Measurements from ENCODE around the gene CCDC12. TPM values are rescaled to one million over a fixed set of nuclear protein-coding genes. Genes with fewer than 3 reads are reported as not detected.
A peak's percentile ranks its signal among the peaks of the same experiment; 100 is the strongest.

The CCDC12 gene
- total and polyA plus RNA-seq, 2 donors (not counting 1 experiment from before 2014, with no cell fraction given): 84.0 to 97.3 TPM

GRCh38 chr3:46990573-46991374, 14.2 kb upstream of the CCDC12 start:
- peak overlapping the region; percentile 89 for H3K27ac Mint-ChIP-seq
- DNase-seq (peak; percentile 70), ATAC-seq (ENCODE audit: low read depth) (peak; percentile 37)
- no peaks in the 10 kb centered on the region for H3K27me3 Mint-ChIP-seq
- intact Hi-C loops (cut with micrococcal nuclease): loop anchor here (2.0 kb wide), 1 partner anchor 14 kb away; the partner anchor contains the start of gene CCDC12
- no peaks in the 10 kb centered on the region for H3K27me3 ChIP-seq (replicated peaks in 1 of 4; ENCODE audit: control extremely low read depth in 1 of 4, control insufficient read depth in 3 of 4, insufficient read depth in 4 of 4, low read length in 3 of 4)
- POLR2A ChIA-PET: no interaction called here
- H3K9me3 ChIP-seq (ENCODE audit: control extremely low read depth in 1 of 3, control insufficient read depth in 2 of 3, insufficient read depth in 1 of 3, low read length in 2 of 3): no peaks in the 10 kb centered on the region
- H4K20me1 ChIP-seq (ENCODE audit: control insufficient read depth, insufficient read depth, low read length, poor library complexity, severe bottlenecking): peaks cover 27% of the 10 kb centered on the region
- no peak overlapping the region for H2AFZ ChIP-seq (ENCODE audit: insufficient read depth, low read depth, low read length, poor library complexity, severe bottlenecking)
- WGBS (ENCODE audit: insufficient coverage): 54% methylated on average over 7 of the region's 11 CpGs
- TF ChIP-seq CTCF (IDR thresholded peaks at IDR 0.05): no peak
- TF ChIP-seq EZH2 (IDR thresholded peaks at IDR 0.05; ENCODE audit: borderline replicate concordance, insufficient read depth, low read depth, low read length, poor library complexity, severe bottlenecking): no peak
- CTCF ChIA-PET: interaction anchor here (1.0 to 12.1 kb wide), 4 partner anchors 9 to 95 kb away, joined by 3 to 146 read pairs (median 6); no protein-coding TSS in a partner anchor
- H3K9ac ChIP-seq (ENCODE audit: low read length): no peak overlapping the region
- no peaks in the 10 kb centered on the region for H3K9me3 Mint-ChIP-seq (ENCODE audit: insufficient read depth)
- no peak overlapping the region for H3K4me3 ChIP-seq (ENCODE audit: control extremely low read depth in 1 of 5, extremely low read depth in 1 of 5, insufficient read depth in 1 of 5, low read depth in 2 of 5, low read length in 4 of 5)
- H3K4me3 Mint-ChIP-seq: peak overlapping the region; percentile 49
- peaks cover 45 to 48% of the 10 kb centered on the region in 2 donors for H3K4me1 ChIP-seq (ENCODE audit: control insufficient read depth in 2 of 2, insufficient read depth in 2 of 2, low read length in 2 of 2)
- H3K36me3 ChIP-seq (replicated peaks in 1 of 2; ENCODE audit: control extremely low read depth in 1 of 2, control insufficient read depth in 1 of 2, extremely low read depth in 1 of 2, insufficient read depth in 2 of 2, low read length in 1 of 2): peaks cover 0 to 18% of the 10 kb centered on the region in 2 experiments
- peaks cover 7% of the 10 kb centered on the region for H3K79me2 ChIP-seq (ENCODE audit: control insufficient read depth, insufficient read depth, low read length)
- peak overlapping the region; percentile 31 for H3K4me2 ChIP-seq (replicated peaks; ENCODE audit: low read depth, low read length, poor library complexity, severe bottlenecking)
- peaks cover 55% of the 10 kb centered on the region for H3K4me1 Mint-ChIP-seq
- peak overlapping the region; percentile 41 to 84 for H3K27ac ChIP-seq (ENCODE audit: low read length in 2 of 2)

All from B cell (primary cell).